Ovary (tissue), 9 donors: ENCODE measurements around the gene CPN2. TPM values are rescaled to one million over a fixed set of nuclear protein-coding genes. Genes with fewer than 3 reads are reported as not detected.

Source experiments
- DNase-seq, 5 donors: peaks; one replicate each; pipeline ENCODE4 v3.0.0-alpha.2; 2019 to 2020
- H3K27ac ChIP-seq, 2 donors: fragments of 200-600 bp; one replicate each; pipeline versions ENCODE4 v1.5.1 to v1.8.0; 2019 to 2022
- H3K27me3 ChIP-seq: fragments of 200-600 bp; one replicate; pipeline ENCODE4 v1.8.0; 2022
- H3K36me3 ChIP-seq: fragments of 200-600 bp; sonication (generic); one replicate; pipeline ENCODE4 v1.5.1; 2019
- H3K4me1 ChIP-seq: one replicate; pipeline ENCODE4 v1.8.1; 2013; ENCODE audit warnings: mild to moderate bottlenecking, moderate library complexity; ENCODE audit not compliant: insufficient read depth
- H3K4me3 ChIP-seq: fragments of 200-600 bp; sonication (generic); one replicate; pipeline ENCODE4 v1.5.1; 2017
- H3K9me3 ChIP-seq, 2 donors: fragments of 200-600 bp in 1 of 2; sonication (generic) in 1 of 2; one replicate each; pipeline versions ENCODE4 v1.5.1 to v1.8.1; 2013 to 2019; ENCODE audit warnings: mild to moderate bottlenecking in 1 of 2, moderate library complexity in 1 of 2
- CTCF ChIP-seq, 3 donors: fragments of 450-650 bp in 2 of 3; fragments of 200-600 bp in 1 of 3; IDR thresholded peaks; one replicate each; pipeline versions ENCODE4 v1.5.1 to v1.8.0; 2016 to 2022; ENCODE audit warnings: antibody characterized with exemption in 3 of 3, mild to moderate bottlenecking in 1 of 3
- EP300 ChIP-seq: sonication (generic); formaldehyde crosslinking; IDR thresholded peaks from one replicate; pipeline ENCODE4 v1.6.1; 2017; ENCODE audit warnings: antibody characterized with exemption
- POLR2A ChIP-seq: fragments of 450-650 bp; IDR thresholded peaks from one replicate; pipeline ENCODE4 v1.6.1; 2017; ENCODE audit warnings: antibody characterized with exemption, mild to moderate bottlenecking, moderate library complexity
- WGBS, 3 donors: extraction: QIAGEN DNeasy Blood & Tissue Kit in 1 of 3; methylation state at CpG; one replicate each; pipeline versions ENCODE4 v1.1.5 to v1.1.7; 2013 to 2017; 5-methylcytosine and 5-hydroxymethylcytosine counted together
- intact Hi-C, 4 donors: fragments of 100-400 bp; cut with DNase I; formaldehyde crosslinking; loops; one replicate each; pipeline versions ENCODE4 v1.11.0 to v1.15.1; 2022 to 2023
- polyA plus RNA-seq, 2 donors: library from polyadenylated mRNA; stranded (reverse); fragments of 200-250 nt in 1 of 2; fragments of 350-450 nt in 1 of 2; fragmentation: Illumina TruSeq in 1 of 2; extraction: RNeasy Lipid Tissue Mini Kit (QIAGEN cat#74804) in 1 of 2; gene quantifications; one replicate each; pipeline ENCODE4 v1.2.3, GENCODE V29; 2013 to 2014
- total RNA-seq, 7 donors: library from RNA; depleted of rRNA in 2 of 7; stranded (reverse); fragments of >200 nt in 2 of 7; fragmentation: NEBNext Ultra II Directional in 3 of 7; extraction: Animal tissue kit (Norgen Biotek cat#: 25700) in 3 of 7; gene quantifications; one replicate each; pipeline versions ENCODE4 v1.1.0 to v1.2.4, GENCODE V29; 2016 to 2023
- donor health status: DM: no; HTN: no; CAD: no; lungs with moderate emphysema.
- donor health status: DM: no; HTN: no; CAD: no.
- donor health status: Bipolar disorder and iron deficiency.
- donor health status: DM: yes; HTN: yes; CAD: no.
- donor health status: DM: no; HTN: no; CAD: no.
- donor health status: DM: yes; HTN: yes; CAD: no.

CPN2 gene
- total and polyA plus RNA-seq, 9 donors, result 0.18 to 1.6 TPM; not detected in 7

- DNase-seq, result no peak
- H3K27me3 ChIP-seq, result no peaks in the 10 kb centered on the region
- TF ChIP-seq POLR2A, result no peak
- no peak for TF ChIP-seq CTCF (IDR thresholded peaks at IDR 0.05)
- TF ChIP-seq EP300, result no peak
- H3K27ac ChIP-seq, result no peak overlapping the region
- H3K9me3 ChIP-seq, result no peaks in the 10 kb centered on the region
- no peaks in the 10 kb centered on the region for H3K36me3 ChIP-seq
- H3K4me3 ChIP-seq, result no peak overlapping the region
- 51 to 60% (median 60%) methylated on average over 15 of the region's 15 CpGs for WGBS, 3 donors
- no peaks in the 10 kb centered on the region for H3K4me1 ChIP-seq
- intact Hi-C loops, result no loop called here
These were observed 24.5 kb upstream of the CPN2 start for GRCh38 chr3:194375473-194376240.

- no peak overlapping the region for H3K4me3 ChIP-seq
- H3K4me1 ChIP-seq, result no peaks in the 10 kb centered on the region
- intact Hi-C loops, result no loop called here
- no peaks in the 10 kb centered on the region for H3K27me3 ChIP-seq
- WGBS, 3 donors, result 66 to 72% (median 70%) methylated on average over 10 of the region's 10 CpGs
- no peak for DNase-seq
- no peaks in the 10 kb centered on the region for H3K36me3 ChIP-seq
- H3K27ac ChIP-seq, result no peak overlapping the region
- TF ChIP-seq POLR2A (no peak), CTCF (IDR thresholded peaks at IDR 0.05) (no peak)
- H3K9me3 ChIP-seq, result no peaks in the 10 kb centered on the region
These were observed 23.8 kb upstream of the CPN2 start for GRCh38 chr3:194374935-194375334.

GRCh38 chr3:194373899-194374298, 22.8 kb upstream of the CPN2 start:
- WGBS, 3 donors, result 56 to 69% (median 60%) methylated on average over 8 of the region's 8 CpGs
- TF ChIP-seq POLR2A, result no peak
- no peak for TF ChIP-seq CTCF (IDR thresholded peaks at IDR 0.05)
- TF ChIP-seq EP300, result no peak

GRCh38 chr3:194373028-194373427, 21.9 kb upstream of the CPN2 start:
- WGBS, 3 donors, result 88 to 95% (median 90%) methylated on average over 14 of the region's 14 CpGs

More at GRCh38 chr3:194373899-194374298, 22.8 kb upstream of the CPN2 start:
- no peak for DNase-seq
- H3K27me3 ChIP-seq, result no peaks in the 10 kb centered on the region
- intact Hi-C loops, result no loop called here
- no peaks in the 10 kb centered on the region for H3K4me1 ChIP-seq
- H3K9me3 ChIP-seq, result no peaks in the 10 kb centered on the region
- H3K27ac ChIP-seq, result no peak overlapping the region
- no peaks in the 10 kb centered on the region for H3K36me3 ChIP-seq
- H3K4me3 ChIP-seq, result no peak overlapping the region

More at GRCh38 chr3:194373028-194373427, 21.9 kb upstream of the CPN2 start:
- H3K4me3 ChIP-seq, result no peak overlapping the region
- intact Hi-C loops, result no loop called here
- no peaks in the 10 kb centered on the region for H3K36me3 ChIP-seq
- no peak overlapping the region for H3K27ac ChIP-seq
- no peak for DNase-seq
- H3K27me3 ChIP-seq, result no peaks in the 10 kb centered on the region
- no peaks in the 10 kb centered on the region for H3K9me3 ChIP-seq
- H3K4me1 ChIP-seq, result no peaks in the 10 kb centered on the region
- TF ChIP-seq CTCF (IDR thresholded peaks at IDR 0.05) (no peak), EP300 (no peak), POLR2A (no peak)
